Neural progenitor cell (in vitro differentiated cells): ENCODE results near the gene CDC42EP1.

Experiments used
- EZH2 ChIP-seq: fragments of 200-600 bp; sonication (generic); IDR thresholded peaks from 2 replicates; pipeline ENCODE4 v1.6.1; 2017; ENCODE audit warnings: antibody characterized with exemption, mild to moderate bottlenecking, moderate library complexity
- TF ChIP-seq, protein P1 (sequence below): fragments of 200-600 bp; sonication (generic); IDR thresholded peaks from 2 replicates; pipeline ENCODE4 v1.5.1; 2017; ENCODE audit warnings: antibody characterized with exemption, mild to moderate bottlenecking

DNA sequence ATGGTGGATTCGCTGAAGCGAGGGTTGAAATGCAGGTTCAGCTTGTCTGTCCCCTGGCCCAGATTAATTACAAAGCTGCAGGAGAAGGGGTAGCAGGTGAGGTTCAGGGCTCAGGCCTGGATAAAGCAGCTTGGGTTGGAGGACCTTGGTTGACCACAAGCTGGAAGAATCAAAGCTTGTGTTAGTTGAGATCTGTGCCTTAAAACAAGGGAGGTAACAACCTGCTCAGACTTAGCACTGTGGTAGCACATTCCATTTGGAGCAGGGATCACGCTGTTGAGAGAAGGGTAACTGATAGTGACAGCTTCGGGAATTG is 10.3 kb downstream of the CDC42EP1 start:
- TF ChIP-seq, protein P1, sequence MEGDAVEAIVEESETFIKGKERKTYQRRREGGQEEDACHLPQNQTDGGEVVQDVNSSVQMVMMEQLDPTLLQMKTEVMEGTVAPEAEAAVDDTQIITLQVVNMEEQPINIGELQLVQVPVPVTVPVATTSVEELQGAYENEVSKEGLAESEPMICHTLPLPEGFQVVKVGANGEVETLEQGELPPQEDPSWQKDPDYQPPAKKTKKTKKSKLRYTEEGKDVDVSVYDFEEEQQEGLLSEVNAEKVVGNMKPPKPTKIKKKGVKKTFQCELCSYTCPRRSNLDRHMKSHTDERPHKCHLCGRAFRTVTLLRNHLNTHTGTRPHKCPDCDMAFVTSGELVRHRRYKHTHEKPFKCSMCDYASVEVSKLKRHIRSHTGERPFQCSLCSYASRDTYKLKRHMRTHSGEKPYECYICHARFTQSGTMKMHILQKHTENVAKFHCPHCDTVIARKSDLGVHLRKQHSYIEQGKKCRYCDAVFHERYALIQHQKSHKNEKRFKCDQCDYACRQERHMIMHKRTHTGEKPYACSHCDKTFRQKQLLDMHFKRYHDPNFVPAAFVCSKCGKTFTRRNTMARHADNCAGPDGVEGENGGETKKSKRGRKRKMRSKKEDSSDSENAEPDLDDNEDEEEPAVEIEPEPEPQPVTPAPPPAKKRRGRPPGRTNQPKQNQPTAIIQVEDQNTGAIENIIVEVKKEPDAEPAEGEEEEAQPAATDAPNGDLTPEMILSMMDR = no peak
- no peak for TF ChIP-seq EZH2
